Keratinocyte (primary cell): ENCODE results near the gene ADGRF3.

Experiments used
- CTCF ChIP-seq, 3 experiments: IDR thresholded peaks in 1 of 3; conservative IDR thresholded peaks in 1 of 3; optimal IDR thresholded peaks in 1 of 3; 2 replicates in 2 of 3; 3 replicates in 1 of 3; pipeline versions ENCODE3 to v1.5.1; 2011; ENCODE audit warnings: low read length in 3 of 3, mild to moderate bottlenecking in 3 of 3, moderate library complexity in 2 of 3, control low read depth in 1 of 3, inconsistent platforms in 1 of 3; ENCODE audit not compliant: insufficient read depth in 2 of 3; ENCODE audit errors: extremely low read depth in 1 of 3
- EZH2 ChIP-seq: IDR thresholded peaks from one replicate; pipeline ENCODE4 v1.6.1; 2012; ENCODE audit warnings: inconsistent platforms, mild to moderate bottlenecking, low read length, moderate library complexity

- TF ChIP-seq EZH2 (no peak), CTCF (optimal IDR thresholded peaks at IDR 0.05 in 1 of 3, IDR thresholded peaks at IDR 0.05 in 1 of 3, conservative IDR thresholded peaks at IDR 0.05 in 1 of 3; ENCODE audit: extremely low read depth in 1 of 3, insufficient read depth in 2 of 3, low read length in 3 of 3) (no peak)
Measured at GRCh38 chr2:26394694-26395093, 48.1 kb upstream of the ADGRF3 start.
